ENCODE data around the gene PLB1. TPM values are rescaled to one million over a fixed set of nuclear protein-coding genes. Genes with fewer than 3 reads are reported as not detected.

PLB1 gene
- total and polyA plus RNA-seq, 9 of the 15 experiments (the other 6 are each of a cell fraction or from before 2014, with no cell fraction given): 0.01 to 0.09 (median 0.07) TPM; not detected in 2

- Histone ChIP-seq H3K4me2 (ENCODE audit: insufficient read depth, low read length) (no peak overlapping the region), H3K4me1 (replicated peaks in 1 of 2; ENCODE audit: control insufficient read depth in 2 of 2, insufficient read depth in 2 of 2, low read length in 2 of 2) (peaks cover 1 to 4% of the 10 kb centered on the region in 2 experiments; a peak in 4 of 5 replicates), H3K4me3 (no peak overlapping the region), H3K36me3 (ENCODE audit: control insufficient read depth, insufficient read depth, low read length) (no peaks in the 10 kb centered on the region), H3K9me3 (replicated peaks; ENCODE audit: control insufficient read depth, insufficient read depth, low read depth, low read length) (no peaks in the 10 kb centered on the region), H3K9me1 (ENCODE audit: control insufficient read depth, insufficient read depth, low read length) (no peaks in the 10 kb centered on the region), H2AFZ (ENCODE audit: low read depth, low read length) (no peak overlapping the region), H3K9ac (ENCODE audit: insufficient read depth in 1 of 2, low read depth in 2 of 2, low read length in 2 of 2) (no peak overlapping the region), H4K20me1 (replicated peaks; ENCODE audit: control insufficient read depth, insufficient read depth, low read length) (0 out of 2 replicates have a peak, but pooled peaks cover 3% of the 10 kb centered on the region), H3K27me3 (ENCODE audit: control insufficient read depth in 2 of 2, insufficient read depth in 2 of 2, low read length in 2 of 2) (peaks cover 4 to 51% of the 10 kb centered on the region in 2 experiments; a peak in 3 of 5 replicates), H3K79me2 (ENCODE audit: control insufficient read depth, insufficient read depth, low read length) (no peaks in the 10 kb centered on the region), H3K27ac (ENCODE audit: extremely low read depth, low read depth, low read length) (no peak overlapping the region)
- intact Hi-C loops (cut with micrococcal nuclease): no loop called here
- no peak for ATAC-seq
- BruUV-seq (replicated peaks): no TSS peak
- 13% methylated on average over 7 of the region's 7 CpGs for WGBS (ENCODE audit: insufficient coverage, low coverage, missing lambda C conversion rate)
- in situ Hi-C loops (cut with MboI): no loop called here
- ChIA-PET CTCF (ENCODE audit: low intra/inter-chr PET ratio) (no interaction called here), POLR2A (no interaction called here)
- no peak for FAIRE-seq
- no peak for DNase-seq (ENCODE audit: extremely low read depth in 1 of 4, low spot score in 3 of 4)
- TF ChIP-seq MEIS2 (IDR thresholded peaks at IDR 0.05; ENCODE audit: partially characterized antibody) (peak; percentile 80), U2AF1 (optimal IDR thresholded peaks at IDR 0.05; ENCODE audit: low read depth, low read length) (no peak), SRSF9 (IDR thresholded peaks at IDR 0.05; ENCODE audit: borderline replicate concordance, low read depth, low read length) (no peak), NR3C1 (CRISPR knock-in tag; IDR thresholded peaks at IDR 0.05) (no peak), ZNF431 (CRISPR knock-in tag; IDR thresholded peaks at IDR 0.05) (no peak), JUND (IDR thresholded peaks at IDR 0.05; ENCODE audit: borderline replicate concordance, low read depth, low read length) (no peak), JUND (tag; IDR thresholded peaks at IDR 0.05; ENCODE audit: borderline replicate concordance, low read depth, low read length) (no peak), KLF1 (tag; IDR thresholded peaks at IDR 0.05) (no peak), CBFA2T2 (conservative IDR thresholded peaks at IDR 0.05) (peak; percentile 10; the same call in 1 of the 2 replicates), ARID1B (IDR thresholded peaks at IDR 0.05) (no peak), PBX2 (CRISPR knock-in tag; IDR thresholded peaks at IDR 0.05; ENCODE audit: low read depth) (no peak), PBX2 (tag; conservative IDR thresholded peaks at IDR 0.05; ENCODE audit: low read depth) (peak; percentile 65; the same call in 1 of the 2 replicates), GTF2E2 (tag; IDR thresholded peaks at IDR 0.05) (no peak), HIVEP1 (CRISPR knock-in tag; IDR thresholded peaks at IDR 0.05) (no peak), CBFA2T3 (IDR thresholded peaks at IDR 0.05) (peak; percentile 27; the same call in 1 of the 2 replicates), DMBX1 (CRISPR knock-in tag; IDR thresholded peaks at IDR 0.05; ENCODE audit: borderline replicate concordance) (no peak), TCF3 (CRISPR knock-in tag; IDR thresholded peaks at IDR 0.05) (peak; percentile 22; the same call in 1 of the 2 replicates), ZNF311 (CRISPR knock-in tag; IDR thresholded peaks at IDR 0.05) (no peak)
- TF ChIP-seq, protein P1, sequence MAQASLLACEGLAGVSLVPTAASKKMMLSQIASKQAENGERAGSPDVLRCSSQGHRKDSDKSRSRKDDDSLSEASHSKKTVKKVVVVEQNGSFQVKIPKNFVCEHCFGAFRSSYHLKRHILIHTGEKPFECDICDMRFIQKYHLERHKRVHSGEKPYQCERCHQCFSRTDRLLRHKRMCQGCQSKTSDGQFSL (CRISPR knock-in tag; IDR thresholded peaks at IDR 0.05): no peak
- TF ChIP-seq, protein P1 (tag; IDR thresholded peaks at IDR 0.05): no peak
- TF ChIP-seq, protein P2, sequence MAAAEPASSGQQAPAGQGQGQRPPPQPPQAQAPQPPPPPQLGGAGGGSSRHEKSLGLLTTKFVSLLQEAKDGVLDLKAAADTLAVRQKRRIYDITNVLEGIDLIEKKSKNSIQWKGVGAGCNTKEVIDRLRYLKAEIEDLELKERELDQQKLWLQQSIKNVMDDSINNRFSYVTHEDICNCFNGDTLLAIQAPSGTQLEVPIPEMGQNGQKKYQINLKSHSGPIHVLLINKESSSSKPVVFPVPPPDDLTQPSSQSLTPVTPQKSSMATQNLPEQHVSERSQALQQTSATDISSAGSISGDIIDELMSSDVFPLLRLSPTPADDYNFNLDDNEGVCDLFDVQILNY (CRISPR knock-in tag; IDR thresholded peaks at IDR 0.05): no peak
Measured at GRCh38 chr2:28626891-28627421, 131.1 kb downstream of the PLB1 start.

Measured in K562 (cell line).